ENCODE data around the gene KLHL40. TPM values are rescaled to one million over a fixed set of nuclear protein-coding genes. Genes with fewer than 3 reads are reported as not detected.

Gene KLHL40
- total RNA-seq, 1 experiment from 2014 or later: not detected

- no peak overlapping the region for H3K4me3 ChIP-seq (ENCODE audit: low read depth in 2 of 2, low read length in 2 of 2)
- CTCF ChIA-PET: interaction anchor here (0.6 kb wide), 1 partner anchor 159 kb away, joined by 3 read pairs; no protein-coding TSS in a partner anchor
- POLR2A ChIA-PET: interaction anchor here (0.5 kb wide), 1 partner anchor 939 kb away, joined by 3 read pairs; no protein-coding TSS in a partner anchor
Observed at GRCh38 chr3:42640129-42640528, 45.2 kb upstream of the KLHL40 start.

GRCh38 chr3:42640771-42641370 lies 44.5 kb upstream of the KLHL40 start:
- no TSS peak for BruUV-seq (replicated peaks)
- ChIA-PET POLR2A (interaction anchor here (0.5 kb wide), 1 partner anchor 939 kb away, joined by 3 read pairs; no protein-coding TSS in a partner anchor), CTCF (interaction anchor here (0.6 kb wide), 1 partner anchor 159 kb away, joined by 3 read pairs; no protein-coding TSS in a partner anchor)
- Histone ChIP-seq H3K36me3 (ENCODE audit: control insufficient read depth, insufficient read depth, low read length) (peaks cover 45% of the 10 kb centered on the region), H3K27ac (ENCODE audit: low read length) (no peak overlapping the region), H3K9me3 (ENCODE audit: control insufficient read depth, insufficient read depth, low read depth, low read length) (no peaks in the 10 kb centered on the region), H3K27me3 (ENCODE audit: control insufficient read depth, insufficient read depth, low read length) (no peaks in the 10 kb centered on the region), H3K4me3 (ENCODE audit: low read depth in 2 of 2, low read length in 2 of 2) (no peak overlapping the region), H3K4me1 (ENCODE audit: control insufficient read depth, insufficient read depth, low read length) (no peaks in the 10 kb centered on the region)
- intact Hi-C loops (cut with micrococcal nuclease; ENCODE audit: unreplicated experiment) (no loop called here), in situ Hi-C loops (cut with HindIII; ENCODE audit: low pct_unique_long_range_greater_than_20kb, low sequenced_read_pairs) (no loop called here)
- ATAC-seq (no peak), DNase-seq (ENCODE audit: low read depth, low spot score) (no peak)
- TF ChIP-seq POLR2AphosphoS5 (IDR thresholded peaks at IDR 0.05; ENCODE audit: low read depth, low read length): no peak
- no peak for TF ChIP-seq CTCF (IDR thresholded peaks at IDR 0.05)
- no peak for TF ChIP-seq TCF7L2 (IDR thresholded peaks at IDR 0.05; ENCODE audit: low read depth, low read length)
- no peak for TF ChIP-seq REST (IDR thresholded peaks at IDR 0.05; ENCODE audit: insufficient read depth in 1 of 2, low read depth in 2 of 2, low read length in 1 of 2)
- no peak for TF ChIP-seq SIN3A (IDR thresholded peaks at IDR 0.05; ENCODE audit: borderline replicate concordance, insufficient read depth, low read depth, low read length)

More at GRCh38 chr3:42640129-42640528, 45.2 kb upstream of the KLHL40 start:
- H3K27ac ChIP-seq (ENCODE audit: low read length): no peak overlapping the region
- no peak for ATAC-seq
- no peaks in the 10 kb centered on the region for H3K27me3 ChIP-seq (ENCODE audit: control insufficient read depth, insufficient read depth, low read length)
- H3K4me1 ChIP-seq (ENCODE audit: control insufficient read depth, insufficient read depth, low read length): no peaks in the 10 kb centered on the region
- TF ChIP-seq POLR2AphosphoS5 (IDR thresholded peaks at IDR 0.05; ENCODE audit: low read depth, low read length) (no peak), CTCF (IDR thresholded peaks at IDR 0.05) (no peak), REST (IDR thresholded peaks at IDR 0.05; ENCODE audit: insufficient read depth in 1 of 2, low read depth in 2 of 2, low read length in 1 of 2) (no peak), SIN3A (IDR thresholded peaks at IDR 0.05; ENCODE audit: borderline replicate concordance, insufficient read depth, low read depth, low read length) (no peak), TCF7L2 (IDR thresholded peaks at IDR 0.05; ENCODE audit: low read depth, low read length) (no peak)
- BruUV-seq (replicated peaks): no TSS peak
- H3K36me3 ChIP-seq (ENCODE audit: control insufficient read depth, insufficient read depth, low read length): peaks cover 45% of the 10 kb centered on the region
- H3K9me3 ChIP-seq (ENCODE audit: control insufficient read depth, insufficient read depth, low read depth, low read length): no peaks in the 10 kb centered on the region
- intact Hi-C loops (cut with micrococcal nuclease; ENCODE audit: unreplicated experiment) (no loop called here), in situ Hi-C loops (cut with HindIII; ENCODE audit: low pct_unique_long_range_greater_than_20kb, low sequenced_read_pairs) (no loop called here)
- no peak for DNase-seq (ENCODE audit: low read depth, low spot score)

Data from Panc1 (cell line).